DND-41 (cell line): ENCODE measurements around the gene NDC80.

Experiments used
- CTCF ChIP-seq: IDR thresholded peaks from 2 replicates; pipeline ENCODE4 v1.5.1; 2012; ENCODE audit warnings: borderline replicate concordance, low read length, moderate library complexity, mild to moderate bottlenecking; ENCODE audit not compliant: poor library complexity, severe bottlenecking; ENCODE audit errors: extremely low read depth
- EZH2 ChIP-seq: IDR thresholded peaks from 3 replicates; pipeline ENCODE4 v1.6.1; 2012; ENCODE audit warnings: borderline replicate concordance, low read depth, mild to moderate bottlenecking, moderate library complexity, low read length, inconsistent platforms; ENCODE audit not compliant: severe bottlenecking

- TF ChIP-seq CTCF (no peak), EZH2 (no peak)
These were observed 83.0 kb downstream of the NDC80 start for GRCh38 chr18:2654169-2654927.
